C4-2B (cell line): ENCODE measurements around the gene NSD2.

Source experiments
- H3K27ac ChIP-seq: fragments of 450-650 bp; 2 replicates; pipeline ENCODE4 v1.5.1; 2017
- CTCF ChIP-seq: fragments of 450-650 bp; conservative IDR thresholded peaks from 2 replicates; pipeline ENCODE4 v1.5.1; 2017; ENCODE audit warnings: mild to moderate bottlenecking
- ZFX ChIP-seq: fragments of 450-650 bp; IDR thresholded peaks from 2 replicates; pipeline ENCODE4 v1.6.1; 2017

Gene NSD2

GRCh38 chr4:1968686-1969295 is 97.6 kb downstream of the NSD2 start:
- no peak overlapping the region for H3K27ac ChIP-seq
- TF ChIP-seq CTCF (no peak), ZFX (no peak)

- no peak overlapping the region for H3K27ac ChIP-seq
- TF ChIP-seq ZFX, result no peak
- TF ChIP-seq CTCF, result no peak
Observed at GRCh38 chr4:1969928-1970723, 98.9 kb downstream of the NSD2 start.

GRCh38 chr4:1970926-1971325 is 99.7 kb downstream of the NSD2 start:
- TF ChIP-seq ZFX, result no peak
- no peak for TF ChIP-seq CTCF
- H3K27ac ChIP-seq, result no peak overlapping the region

- no peak overlapping the region for H3K27ac ChIP-seq
- TF ChIP-seq ZFX (no peak), CTCF (no peak)
Observed at GRCh38 chr4:1971456-1972200, 100.4 kb downstream of the NSD2 start.

- no peak overlapping the region for H3K27ac ChIP-seq
- TF ChIP-seq ZFX, result no peak
Observed at GRCh38 chr4:1972414-1972813, 101.2 kb downstream of the NSD2 start.

GRCh38 chr4:1973218-1973617 is 102.0 kb downstream of the NSD2 start:
- no peak overlapping the region for H3K27ac ChIP-seq
- TF ChIP-seq ZFX (no peak), CTCF (no peak)

- no peak overlapping the region for H3K27ac ChIP-seq
- TF ChIP-seq ZFX (no peak), CTCF (no peak)
Observed at GRCh38 chr4:1973661-1974060, 102.5 kb downstream of the NSD2 start.
